NOMO-1 treated with dmso at 0.1 percent for 144 hours (cell line): ENCODE data around the gene RNF123.
"Not testable (repeated sequence)": the region's sequence is repeated elsewhere in the genome, so short reads cannot be mapped to it uniquely, and the experiment has no call there.

Experiments used
- DNase-seq: peaks from one replicate; lab custom pipeline; 2025; ENCODE audit not compliant: unreplicated experiment; lab: John Stamatoyannopoulos, UW

The RNF123 gene

DNA sequence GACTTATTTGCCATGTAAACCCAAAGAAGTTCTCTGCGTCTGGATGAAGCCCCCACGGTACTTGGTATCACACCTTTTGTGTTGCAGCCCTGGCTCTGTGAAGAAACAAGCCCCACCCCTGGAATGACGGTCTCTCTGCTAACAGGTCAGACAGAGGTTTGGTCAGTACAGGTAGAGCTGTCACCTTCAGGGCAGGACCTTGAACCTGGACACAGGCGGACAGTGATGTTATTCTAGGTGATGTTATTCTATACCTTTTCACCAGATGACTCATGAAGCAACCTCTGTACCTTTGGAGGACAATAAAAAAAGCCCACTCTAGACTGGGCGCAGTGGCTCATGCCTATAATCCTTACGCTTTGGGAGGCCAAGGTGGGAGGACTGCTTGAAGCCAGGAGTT is 45.4 kb downstream of the RNF123 start:
- DNase-seq, result no peak

DNA sequence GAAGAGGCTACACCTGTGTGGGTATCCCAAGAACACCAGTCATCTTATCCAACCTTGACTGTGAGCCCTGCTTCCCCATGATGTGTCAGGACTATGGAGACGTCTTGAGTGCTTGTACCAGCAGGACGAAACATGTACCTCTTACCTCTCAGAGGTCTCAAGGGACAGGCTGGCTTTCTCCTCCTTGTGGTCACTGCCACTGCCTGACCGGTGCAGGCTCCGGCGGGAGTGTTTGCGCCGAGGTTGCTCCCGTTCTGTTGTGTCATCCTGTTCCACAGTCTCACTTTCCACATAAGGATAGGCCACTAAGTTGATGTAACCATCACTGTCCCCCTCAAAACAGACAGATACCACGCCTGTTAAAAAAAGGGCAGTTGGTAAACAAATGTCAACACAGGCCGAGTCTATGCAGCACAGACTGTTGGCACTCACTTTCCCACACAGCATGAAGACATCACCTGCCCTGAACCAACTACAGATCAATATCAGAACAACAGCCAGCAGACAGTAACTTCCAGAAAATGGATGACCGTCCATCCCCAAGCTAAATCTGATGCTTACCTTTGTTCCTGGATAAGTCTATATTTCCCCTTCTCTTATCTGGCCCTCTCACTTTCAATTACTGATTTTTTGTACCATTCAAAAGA is 48.8 kb downstream of the RNF123 start:
- no peak for DNase-seq

DNA sequence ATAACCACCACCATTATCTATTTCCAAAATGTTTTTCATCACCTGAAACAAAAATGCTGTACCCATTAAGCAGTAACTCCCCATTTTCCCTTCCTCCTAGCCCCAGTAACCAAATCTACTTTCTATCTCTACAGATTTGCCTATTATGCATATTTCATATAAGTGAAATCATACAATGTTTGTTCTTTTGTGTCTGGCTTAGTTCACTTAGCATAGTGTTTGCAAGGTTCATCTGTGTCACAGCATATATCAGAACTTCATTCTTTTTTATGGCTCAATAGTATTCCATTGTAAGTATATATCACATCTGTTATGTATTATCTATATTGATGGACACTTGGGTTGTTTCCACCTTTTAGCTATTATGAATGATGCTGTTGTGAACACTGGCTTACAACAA is 51.1 kb downstream of the RNF123 start:
- DNase-seq, result no peak

DNA sequence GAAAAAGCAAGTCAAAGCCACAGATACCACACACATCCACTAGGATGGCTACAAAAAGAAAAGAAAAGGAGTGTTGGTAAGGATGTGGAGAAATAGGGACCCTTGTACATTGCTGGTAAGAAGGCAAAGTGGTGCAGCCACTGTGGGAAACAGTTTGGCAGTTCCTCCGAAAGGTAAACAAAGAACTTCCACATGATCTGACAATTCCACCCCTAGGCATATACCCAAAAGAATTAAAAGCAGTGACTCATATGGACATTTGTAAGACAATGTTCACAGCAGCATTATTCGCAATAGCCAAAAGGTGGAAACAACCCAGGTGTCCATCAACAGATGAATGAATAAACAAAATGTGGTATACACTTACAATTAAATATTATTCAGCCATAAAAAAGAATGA is 56.6 kb downstream of the RNF123 start:
- DNase-seq, result no peak

DNA sequence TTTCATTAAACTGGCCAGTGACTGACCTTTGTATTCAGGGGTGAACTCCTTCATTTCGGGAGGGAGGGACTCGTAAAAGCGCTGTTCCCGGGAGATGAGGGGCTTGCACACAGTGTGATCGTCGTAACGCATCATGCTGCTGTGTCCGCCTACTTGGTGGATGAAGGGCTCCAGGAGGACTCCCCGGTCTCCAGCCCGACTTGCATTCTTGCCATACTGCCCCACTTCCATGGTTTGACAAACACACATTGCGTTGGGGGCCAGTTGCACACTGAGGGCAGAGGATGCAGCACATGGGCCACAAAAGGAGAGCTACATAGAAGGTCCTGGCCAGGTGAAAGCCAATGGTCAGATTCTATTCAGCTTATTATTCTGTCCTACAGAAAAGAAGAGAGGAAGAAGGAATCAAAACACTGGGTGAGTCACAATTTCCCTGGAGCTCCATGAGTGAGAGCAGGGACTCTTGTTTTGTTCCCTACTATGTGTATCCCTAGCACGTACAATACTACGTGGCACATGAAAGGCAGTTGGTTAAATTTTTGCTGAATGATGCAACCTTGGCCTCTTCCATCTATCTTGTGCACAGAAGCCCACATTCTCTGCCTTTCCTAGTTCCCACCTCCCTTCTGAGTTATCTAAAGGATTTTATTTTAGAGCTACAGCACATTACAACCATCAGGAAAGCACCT is 58.6 kb downstream of the RNF123 start:
- DNase-seq, result no peak

DNA sequence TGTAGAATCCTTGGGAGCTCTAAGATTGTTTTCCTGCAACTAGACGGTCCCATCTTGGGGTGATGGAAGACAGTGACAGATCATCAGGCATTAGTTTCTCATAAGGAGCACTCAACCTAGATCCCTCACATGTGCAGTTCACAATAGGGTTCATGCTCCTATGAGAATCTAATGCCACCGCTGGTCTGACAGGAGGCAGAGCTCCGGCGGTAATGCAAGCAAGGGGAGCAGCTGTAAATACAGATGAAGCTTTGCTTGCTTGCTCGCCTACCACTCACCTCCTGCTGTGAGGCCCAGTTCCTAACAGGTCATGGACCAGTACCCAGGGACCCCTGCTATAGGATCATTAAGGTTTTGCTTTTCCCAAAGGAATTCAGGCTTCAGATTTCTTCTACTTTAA is 59.5 kb downstream of the RNF123 start:
- not testable (repeated sequence) for DNase-seq

DNA sequence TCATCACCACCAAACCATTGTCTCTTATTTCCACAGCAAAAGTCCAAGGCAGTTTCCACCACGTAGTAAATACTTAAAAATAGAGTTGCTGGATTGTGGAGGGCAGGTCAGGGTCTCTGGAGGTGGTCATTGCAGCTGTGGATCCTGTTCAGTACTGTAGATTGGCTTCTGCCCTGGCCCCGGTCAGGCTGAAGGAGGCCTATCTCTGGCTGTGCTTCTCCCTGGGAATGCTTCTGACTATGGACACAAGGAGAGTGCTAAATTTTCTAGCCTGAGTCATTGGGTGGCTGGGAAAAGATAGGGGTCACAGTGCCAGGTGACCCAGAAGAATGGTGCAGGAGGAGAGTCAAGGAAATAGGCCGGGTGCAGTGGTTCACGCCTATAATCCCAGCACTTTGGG is 60.7 kb downstream of the RNF123 start:
- no peak for DNase-seq

DNA sequence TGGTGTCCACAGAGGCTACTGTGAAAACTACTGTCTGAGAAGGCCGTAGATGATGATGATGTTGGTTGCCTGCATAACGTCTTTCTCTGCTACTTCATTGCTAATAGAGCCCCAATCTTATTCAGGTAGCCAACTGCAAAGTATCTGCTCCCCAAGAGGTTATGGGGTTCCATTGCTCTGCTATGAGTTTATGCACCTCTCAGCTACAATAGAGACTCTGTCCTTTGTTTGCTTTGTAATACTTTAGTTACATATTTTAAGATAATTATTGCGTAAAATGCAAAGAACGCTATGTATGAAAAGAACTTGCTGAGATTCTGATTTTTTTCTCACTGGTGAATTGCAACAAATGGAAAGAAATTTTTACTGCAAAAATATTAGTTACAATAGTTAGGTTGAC is 62.1 kb downstream of the RNF123 start:
- no peak for DNase-seq

DNA sequence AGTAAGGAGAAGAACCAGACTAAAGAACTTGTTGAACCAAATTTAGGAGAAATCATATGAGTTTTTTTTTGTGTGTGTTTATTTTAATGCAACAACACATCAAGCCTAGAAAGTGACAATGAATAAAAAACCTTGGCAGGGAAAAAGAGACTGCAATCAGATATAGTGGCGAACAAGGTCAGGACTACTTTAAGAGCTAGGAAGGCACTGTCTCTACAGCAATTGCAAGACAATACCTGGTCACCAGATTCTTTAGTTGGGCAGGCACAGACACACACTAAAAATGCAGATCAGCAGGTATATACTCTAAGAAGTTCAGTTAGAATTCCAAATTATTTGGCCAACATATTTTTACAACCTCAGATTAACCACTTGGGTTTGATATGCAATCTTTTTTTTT is 65.2 kb downstream of the RNF123 start:
- DNase-seq, result no peak

DNA sequence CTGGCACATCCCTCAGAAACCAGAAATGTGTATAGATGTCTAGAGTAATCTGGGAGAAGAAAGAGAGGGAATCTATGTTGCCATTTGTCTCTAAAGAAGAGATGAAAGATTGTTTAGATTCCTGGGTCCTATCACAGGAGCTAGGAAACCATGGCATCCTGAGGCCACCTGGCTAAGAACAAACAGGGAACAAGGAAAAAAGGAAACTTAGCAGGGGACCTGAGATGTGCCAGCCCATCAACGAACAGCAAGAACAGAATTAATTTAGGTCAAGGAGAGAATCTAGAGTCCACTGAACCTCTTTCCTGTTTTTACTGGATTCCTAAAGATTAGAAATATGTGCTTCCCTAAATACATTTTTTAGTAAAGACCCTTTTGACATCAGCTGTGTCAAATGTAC is 66.7 kb downstream of the RNF123 start:
- no peak for DNase-seq

DNA sequence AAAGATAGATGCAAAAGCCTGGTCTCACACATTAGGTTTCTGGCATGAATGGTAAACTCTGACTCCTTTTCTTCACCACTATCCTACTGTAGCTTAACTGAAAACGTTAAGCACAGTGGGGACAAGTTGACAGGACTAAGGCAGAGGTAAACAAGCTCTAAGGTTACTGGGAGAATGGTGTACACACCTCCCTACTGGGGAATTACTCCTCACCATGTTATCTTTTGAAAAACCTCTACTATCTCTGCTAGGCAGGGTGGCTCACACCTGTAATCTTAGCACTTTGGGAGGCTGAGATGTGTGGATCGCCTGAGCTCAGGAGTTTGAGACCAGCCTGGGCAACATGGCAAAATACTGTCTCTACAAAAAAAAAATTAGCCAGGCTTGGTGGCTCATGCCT is 67.8 kb downstream of the RNF123 start:
- DNase-seq, result no peak

DNA sequence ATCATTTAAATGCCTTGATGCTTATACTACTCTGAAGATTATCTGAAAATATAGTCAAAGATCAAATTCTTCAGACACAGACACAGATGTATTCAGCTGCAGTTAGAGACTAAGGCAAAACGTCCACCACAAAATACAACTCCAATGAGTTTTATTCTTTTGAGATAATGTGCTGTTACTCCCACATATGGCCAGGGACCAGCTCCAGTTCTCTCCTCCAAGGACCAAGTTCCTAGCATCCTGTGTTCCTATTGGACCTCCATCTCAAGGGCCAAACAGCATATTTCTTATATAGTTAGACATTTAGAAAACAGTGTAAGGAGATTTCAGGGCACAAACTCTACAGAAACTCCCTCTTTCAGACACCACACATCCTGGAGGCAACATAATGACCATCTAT is 69.9 kb downstream of the RNF123 start:
- DNase-seq, result no peak

DNA sequence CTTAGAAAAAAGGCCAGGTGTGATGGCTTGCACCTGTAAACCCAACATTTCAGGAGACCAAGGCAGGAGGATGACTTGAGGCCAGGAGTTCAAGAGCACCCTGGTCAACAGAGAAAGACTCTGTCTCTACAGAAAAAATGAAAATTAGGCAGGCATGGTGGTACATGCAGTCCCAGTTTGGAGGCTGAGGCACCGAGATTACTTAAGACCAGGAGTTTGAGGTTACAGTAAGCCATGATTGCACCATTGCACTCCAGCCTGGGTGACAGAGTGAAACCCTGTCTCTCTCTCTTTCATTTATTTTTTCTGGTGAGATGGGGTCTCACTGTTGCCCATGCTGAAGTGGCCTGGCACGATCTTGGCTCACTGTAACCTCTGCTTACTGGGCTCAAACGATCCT is 72.3 kb downstream of the RNF123 start:
- DNase-seq, result no peak

DNA sequence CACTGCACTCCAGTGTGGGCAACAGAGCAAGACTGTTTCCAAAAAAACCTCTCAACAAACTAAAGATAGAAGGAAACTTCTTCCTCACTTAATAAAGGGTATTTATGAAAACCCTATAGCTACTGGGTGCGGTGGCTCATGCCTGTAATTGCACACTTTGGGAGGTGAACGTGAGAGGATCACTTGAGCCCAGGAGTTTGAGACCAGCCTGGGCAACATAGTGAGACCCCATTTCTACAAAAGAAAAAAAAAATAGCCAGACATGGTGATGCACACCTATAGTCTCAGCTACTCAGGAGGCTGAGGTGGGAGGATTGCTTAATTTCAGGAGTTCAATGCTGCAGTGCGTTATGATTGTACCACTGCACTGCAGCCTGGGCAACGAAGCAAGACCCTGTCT is 74.6 kb downstream of the RNF123 start:
- DNase-seq, result no peak

DNA sequence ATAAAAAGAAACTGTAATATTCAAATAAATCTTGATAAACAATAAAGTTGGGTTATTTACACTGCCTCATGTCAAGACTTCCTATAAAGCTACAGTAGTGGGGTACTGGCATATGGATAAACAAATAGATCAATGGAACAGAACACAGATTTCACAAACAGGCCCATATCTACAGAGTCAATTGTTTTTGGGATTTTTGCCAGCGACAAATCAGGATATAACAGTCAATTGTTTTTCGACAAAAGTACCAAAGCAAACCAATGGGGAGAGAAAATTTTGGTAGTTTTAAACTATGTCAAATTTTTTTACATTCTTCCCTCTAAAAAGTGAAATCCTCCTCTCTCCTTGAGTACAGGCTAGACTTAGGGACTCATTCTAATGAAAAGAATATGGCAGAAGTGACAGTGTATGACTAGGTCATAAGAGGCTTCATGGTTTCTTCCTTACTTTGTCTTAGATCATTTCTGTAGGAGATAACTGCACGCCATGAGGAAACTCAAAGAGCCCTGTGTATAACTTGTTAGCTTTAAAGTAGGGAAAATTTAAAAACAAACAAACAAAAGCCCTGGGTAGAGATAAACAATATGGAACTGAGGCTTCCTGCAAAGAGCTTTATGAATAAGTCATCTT is 80.0 kb downstream of the RNF123 start:
- DNase-seq, result no peak

DNA sequence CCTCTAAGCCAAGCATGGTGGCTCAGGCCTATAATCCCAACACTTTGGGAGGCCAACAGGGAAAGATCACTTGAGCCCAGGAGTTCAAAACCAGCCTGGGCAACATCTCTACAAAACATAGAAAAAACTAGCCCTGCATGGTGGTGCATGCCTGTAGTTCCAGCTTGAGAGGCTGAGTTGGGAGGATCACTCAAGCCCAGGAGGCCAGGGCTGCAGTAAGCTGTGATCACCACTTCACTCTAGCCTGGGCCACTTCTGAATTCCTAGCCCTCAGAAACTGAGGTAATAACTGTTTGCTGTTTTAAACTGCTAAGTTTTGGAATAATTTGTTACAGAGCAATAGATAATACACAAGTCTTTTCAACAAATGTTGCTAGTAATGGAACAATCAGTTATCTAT is 80.6 kb downstream of the RNF123 start:
- no peak for DNase-seq
